IMR-90 (cell line): ENCODE results near the gene CES2. TPM values are rescaled to one million over a fixed set of nuclear protein-coding genes. Genes with fewer than 3 reads are reported as not detected.
"Not testable (repeated sequence)": the region's sequence is repeated elsewhere in the genome, so short reads cannot be mapped to it uniquely, and the experiment has no call there.

Experiments
- ATAC-seq: fragments of 200-7000 bp; cut with Tn5 transposase; 2 replicates; pipeline ENCODE4 v1.9.1; 2020; ENCODE audit warnings: low read depth, mild to moderate bottlenecking, moderate library complexity
- BruUV-seq: library from RNA; stranded (reverse); fragments of 400-500 nt; replicated peaks from 2 replicates; lab custom pipeline; 2021; lab: Mats Ljungman, UMichigan
- CTCF ChIA-PET: fragments of 300-600 bp; formaldehyde crosslinking; extraction: SDS; loops from one replicate; lab custom pipeline; 2021; ENCODE audit warnings: antibody characterized with exemption; lab: Yijun Ruan, JAX
- POLR2A ChIA-PET: fragments of 300-600 bp; sonication (Branson Sonifier 250); formaldehyde crosslinking; loops from one replicate; lab custom pipeline; 2022; ENCODE audit warnings: antibody characterized with exemption; ENCODE audit not compliant: unreplicated experiment; lab: Charles Lee
- DNase-seq: peaks from one replicate; pipeline ENCODE4 v3.0.0; 2013
- H2AFZ ChIP-seq: replicated peaks from 2 replicates; pipeline ENCODE3; 2013; ENCODE audit warnings: low read length, mild to moderate bottlenecking; ENCODE audit not compliant: poor library complexity
- H2AK5ac ChIP-seq: 2 replicates; pipeline ENCODE4 v1.6.1; 2013; ENCODE audit warnings: low read depth, low read length, inconsistent platforms
- H2AK9ac ChIP-seq: replicated peaks from 2 replicates; pipeline ENCODE3; 2013; ENCODE audit warnings: mild to moderate bottlenecking, low read depth, low read length, moderate library complexity; ENCODE audit not compliant: poor library complexity
- H2BK120ac ChIP-seq: 2 replicates; pipeline ENCODE4 v1.6.1; 2013; ENCODE audit warnings: low read depth, low read length, inconsistent platforms
- H2BK15ac ChIP-seq: 3 replicates; pipeline ENCODE4 v1.6.1; 2013; ENCODE audit warnings: low read depth, low read length, inconsistent platforms
- H2BK20ac ChIP-seq: 2 replicates; pipeline ENCODE4 v1.6.1; 2013; ENCODE audit warnings: low read depth, mild to moderate bottlenecking, inconsistent platforms, low read length, moderate library complexity
- H2BK5ac ChIP-seq: 2 replicates; pipeline ENCODE4 v1.6.1; 2013; ENCODE audit warnings: mild to moderate bottlenecking, low read depth, low read length, inconsistent platforms; ENCODE audit not compliant: poor library complexity, severe bottlenecking
- H3K14ac ChIP-seq: replicated peaks from 2 replicates; pipeline ENCODE4 v1.6.1; 2013; ENCODE audit warnings: low read depth, low read length, inconsistent platforms
- H3K18ac ChIP-seq: 2 replicates; pipeline ENCODE4 v1.6.1; 2013; ENCODE audit warnings: low read depth, low read length, control low read depth
- H3K23ac ChIP-seq: 2 replicates; pipeline ENCODE4 v1.6.1; 2013; ENCODE audit warnings: low read depth, low read length, inconsistent platforms
- H3K27ac ChIP-seq: 2 replicates; pipeline ENCODE4 v1.5.1; 2013; ENCODE audit warnings: mild to moderate bottlenecking, control low read depth, low read length; ENCODE audit not compliant: insufficient read depth
- H3K27me3 ChIP-seq: 2 replicates; pipeline ENCODE4 v1.6.1; 2013; ENCODE audit warnings: low read length; ENCODE audit not compliant: control insufficient read depth, insufficient read depth
- H3K36me3 ChIP-seq: 2 replicates; pipeline ENCODE4 v1.6.1; 2013; ENCODE audit warnings: low read length, mixed read lengths; ENCODE audit not compliant: control insufficient read depth, insufficient read depth
- H3K4ac ChIP-seq: 2 replicates; pipeline ENCODE4 v1.6.1; 2013; ENCODE audit warnings: low read depth, low read length, inconsistent platforms
- H3K4me1 ChIP-seq: 2 replicates; pipeline ENCODE4 v1.6.1; 2013; ENCODE audit warnings: low read length, mixed read lengths; ENCODE audit not compliant: control insufficient read depth, insufficient read depth
- H3K4me2 ChIP-seq: 2 replicates; pipeline ENCODE4 v1.6.1; 2013; ENCODE audit warnings: low read depth, mild to moderate bottlenecking, control low read depth, low read length, moderate library complexity
- H3K4me3 ChIP-seq: 2 replicates; pipeline ENCODE4 v1.5.1; 2013; ENCODE audit warnings: low read depth, mild to moderate bottlenecking, control low read depth, low read length, moderate library complexity; ENCODE audit not compliant: insufficient read depth
- H3K56ac ChIP-seq: 2 replicates; pipeline ENCODE4 v1.6.1; 2013; ENCODE audit warnings: low read length, inconsistent platforms; ENCODE audit not compliant: insufficient read depth; ENCODE audit errors: extremely low read depth
- H3K79me1 ChIP-seq, 2 experiments: 2 replicates each; pipeline ENCODE4 v1.6.1; 2013; ENCODE audit warnings: low read length in 2 of 2, inconsistent platforms in 1 of 2, low read depth in 1 of 2
- H3K9ac ChIP-seq: 2 replicates; pipeline ENCODE4 v1.6.1; 2013; ENCODE audit warnings: low read depth, low read length, control low read depth
- H3K9me1 ChIP-seq: 2 replicates; pipeline ENCODE4 v1.6.1; 2013; ENCODE audit warnings: low read length, inconsistent platforms; ENCODE audit not compliant: insufficient read depth
- H3K9me3 ChIP-seq: 2 replicates; pipeline ENCODE4 v1.6.1; 2013; ENCODE audit warnings: low read length; ENCODE audit not compliant: control insufficient read depth, insufficient read depth
- H4K20me1 ChIP-seq: 2 replicates; pipeline ENCODE4 v1.6.1; 2013; ENCODE audit warnings: low read length, inconsistent platforms; ENCODE audit not compliant: insufficient read depth
- H4K5ac ChIP-seq: 2 replicates; pipeline ENCODE4 v1.6.1; 2013; ENCODE audit warnings: mild to moderate bottlenecking, low read depth, low read length, control low read depth
- H4K8ac ChIP-seq, 2 experiments: 2 replicates each; pipeline ENCODE4 v1.6.1; 2013; ENCODE audit warnings: low read depth in 2 of 2, low read length in 2 of 2, control low read depth in 1 of 2, inconsistent platforms in 1 of 2
- H4K91ac ChIP-seq: 2 replicates; pipeline ENCODE4 v1.6.1; 2013; ENCODE audit warnings: low read depth, low read length, inconsistent platforms; ENCODE audit not compliant: insufficient read depth
- WGBS, 2 experiments: methylation state at CpG; one replicate each; pipeline versions ENCODE4 v1.1.5 to v1.1.7; 2013; ENCODE audit warnings: missing lambda C conversion rate in 2 of 2; ENCODE audit not compliant: insufficient read length in 1 of 2; ENCODE audit errors: extremely low coverage in 2 of 2; 5-methylcytosine and 5-hydroxymethylcytosine counted together
- dilution Hi-C: fragments of 300-500 bp; cut with HindIII; formaldehyde crosslinking; loops from one replicate; pipeline ENCODE4 v1.14.3; 2018; ENCODE audit warnings: low sequenced_read_pairs; ENCODE audit not compliant: unreplicated experiment
- in situ Hi-C: fragments of 300-500 bp; cut with MboI; formaldehyde crosslinking; loops from 3 replicates; pipeline ENCODE4 v1.14.3; 2019; ENCODE audit warnings: low sequenced_read_pairs, inconsistent platforms, mixed read lengths
- intact Hi-C: fragments of 100-400 bp; cut with micrococcal nuclease; formaldehyde crosslinking; loops from 2 replicates; pipeline ENCODE4 v1.10.0; 2022
- polyA plus RNA-seq, 3 experiments: library from polyadenylated mRNA; depleted of rRNA; stranded (reverse); fragments of >200 nt; gene quantifications; 2 replicates each; pipeline ENCODE4 v1.2.3, GENCODE V29; 2012; ENCODE audit warnings: low replicate concordance in 1 of 3
- total RNA-seq: library from RNA; depleted of rRNA; stranded (reverse); fragments of >200 nt; gene quantifications from 2 replicates; pipeline ENCODE4 v1.2.3, GENCODE V29; 2012; rRNA removed

Gene CES2
- total and polyA plus RNA-seq, 2 of the 4 experiments (the other 2 are of a cell fraction) = 15.1 to 23.2 TPM

- BruUV-seq, H3K79me1 ChIP-seq, H2AK5ac ChIP-seq, ATAC-seq, POLR2A ChIA-PET, H2BK5ac ChIP-seq, H3K27me3 ChIP-seq, in situ Hi-C loops, H3K14ac ChIP-seq, H2BK15ac ChIP-seq, H3K18ac ChIP-seq, H3K23ac ChIP-seq, H2BK20ac ChIP-seq, H3K4me1 ChIP-seq, H3K4me2 ChIP-seq, H4K8ac ChIP-seq, H3K36me3 ChIP-seq, H3K56ac ChIP-seq, H3K9ac ChIP-seq, H4K20me1 ChIP-seq, H3K27ac ChIP-seq, dilution Hi-C loops, H2AK9ac ChIP-seq, CTCF ChIA-PET, H4K5ac ChIP-seq, H2AFZ ChIP-seq, intact Hi-C loops, H3K9me3 ChIP-seq, DNase-seq, H4K91ac ChIP-seq, H2BK120ac ChIP-seq, H3K9me1 ChIP-seq, H3K4ac ChIP-seq, H3K4me3 ChIP-seq: not testable (repeated sequence)
- 88% methylated on average over 7 of the region's 12 CpGs; no CpG with 5 or more reads in 1 of the 2 experiments for WGBS, 2 experiments
Observed at GRCh38 chr16:66993558-66993957, 58.2 kb downstream of the CES2 start.

Other genes starting within 250 kb of the CES2 start
- 14.5 and 15.8 TPM in 2 replicates for gene CMTM4, start 238.8 kb upstream of the CES2 start, total RNA-seq
- gene CMTM4, start 238.8 kb upstream of the CES2 start, polyA plus RNA-seq (2012; rRNA removed) = 8.3 and 9.0 TPM in 2 replicates
- gene DYNC1LI2, start 183.9 kb upstream of the CES2 start, total RNA-seq = 88.4 and 98.9 TPM in 2 replicates
- 54.2 and 65.3 TPM in 2 replicates for gene DYNC1LI2, start 183.9 kb upstream of the CES2 start, polyA plus RNA-seq (2012; rRNA removed)
- gene TERB1, start 133.9 kb upstream of the CES2 start, total RNA-seq = under 0.01 TPM in 1 of 2 replicates, not detected in the other
- gene TERB1, start 133.9 kb upstream of the CES2 start, polyA plus RNA-seq (2012; rRNA removed) = not detected in 2 replicates
- 36.7 and 49.4 TPM in 2 replicates for gene NAE1, start 104.5 kb upstream of the CES2 start, total RNA-seq
- 25.7 and 33.0 TPM in 2 replicates for gene NAE1, start 104.5 kb upstream of the CES2 start, polyA plus RNA-seq (2012; rRNA removed)
- not detected in 2 replicates for gene CA7, start 91.1 kb upstream of the CES2 start, total RNA-seq
- not detected in 2 replicates for gene CA7, start 91.1 kb upstream of the CES2 start, polyA plus RNA-seq (2012; rRNA removed)
- gene PDP2, start 55.0 kb upstream of the CES2 start, total RNA-seq = 12.5 and 16.8 TPM in 2 replicates
- gene PDP2, start 55.0 kb upstream of the CES2 start, polyA plus RNA-seq (2012; rRNA removed) = 5.3 and 5.7 TPM in 2 replicates
- gene CDH16, start 16.6 kb upstream of the CES2 start, total RNA-seq = not detected in 2 replicates
- not detected in 2 replicates for gene CDH16, start 16.6 kb upstream of the CES2 start, polyA plus RNA-seq (2012; rRNA removed)
- gene RRAD, start 10.0 kb upstream of the CES2 start, total RNA-seq = 1.3 and 1.4 TPM in 2 replicates
- 2.1 and 2.9 TPM in 2 replicates for gene RRAD, start 10.0 kb upstream of the CES2 start, polyA plus RNA-seq (2012; rRNA removed)
- 148 and 168 TPM in 2 replicates for gene CIAO2B, start 1.1 kb upstream of the CES2 start, total RNA-seq
- 234 and 283 TPM in 2 replicates for gene CIAO2B, start 1.1 kb upstream of the CES2 start, polyA plus RNA-seq (2012; rRNA removed)
- gene CES3, start 25.8 kb downstream of the CES2 start, total RNA-seq = under 0.01 TPM in 1 of 2 replicates, not detected in the other
- gene CES3, start 25.8 kb downstream of the CES2 start, polyA plus RNA-seq (2012; rRNA removed) = 0.03 and 0.06 TPM in 2 replicates
- gene CES4A, start 53.1 kb downstream of the CES2 start, total RNA-seq = 0.72 and 0.83 TPM in 2 replicates
- 4.0 and 4.7 TPM in 2 replicates for gene CES4A, start 53.1 kb downstream of the CES2 start, polyA plus RNA-seq (2012; rRNA removed)
- 48.0 and 110 TPM in 2 replicates for gene CBFB, start 93.6 kb downstream of the CES2 start, total RNA-seq
- 39.8 and 44.2 TPM in 2 replicates for gene CBFB, start 93.6 kb downstream of the CES2 start, polyA plus RNA-seq (2012; rRNA removed)
- 13.1 and 14.0 TPM in 2 replicates for gene PHAF1, start 174.4 kb downstream of the CES2 start, total RNA-seq
- gene PHAF1, start 174.4 kb downstream of the CES2 start, polyA plus RNA-seq (2012; rRNA removed) = 19.8 and 22.5 TPM in 2 replicates
- 5.0 and 5.3 TPM in 2 replicates for gene B3GNT9, start 215.5 kb downstream of the CES2 start, total RNA-seq
- 12.0 and 13.3 TPM in 2 replicates for gene B3GNT9, start 215.5 kb downstream of the CES2 start, polyA plus RNA-seq (2012; rRNA removed)
- gene TRADD, start 224.4 kb downstream of the CES2 start, total RNA-seq = 8.1 and 8.6 TPM in 2 replicates
- gene TRADD, start 224.4 kb downstream of the CES2 start, polyA plus RNA-seq (2012; rRNA removed) = 14.6 and 18.6 TPM in 2 replicates
- 1.9 and 2.3 TPM in 2 replicates for gene FBXL8, start 224.4 kb downstream of the CES2 start, total RNA-seq
- 12.5 and 14.5 TPM in 2 replicates for gene FBXL8, start 224.4 kb downstream of the CES2 start, polyA plus RNA-seq (2012; rRNA removed)
- 0.54 and 0.83 TPM in 2 replicates for gene HSF4, start 229.2 kb downstream of the CES2 start, total RNA-seq
- 6.7 and 7.5 TPM in 2 replicates for gene HSF4, start 229.2 kb downstream of the CES2 start, polyA plus RNA-seq (2012; rRNA removed)
- gene NOL3, start 235.0 kb downstream of the CES2 start, total RNA-seq = 5.0 and 6.1 TPM in 2 replicates
- gene NOL3, start 235.0 kb downstream of the CES2 start, polyA plus RNA-seq (2012; rRNA removed) = 16.9 and 17.2 TPM in 2 replicates
- gene MATCAP1, start 248.4 kb downstream of the CES2 start, total RNA-seq = 7.5 and 8.2 TPM in 2 replicates
- gene MATCAP1, start 248.4 kb downstream of the CES2 start, polyA plus RNA-seq (2012; rRNA removed) = 43.9 and 47.3 TPM in 2 replicates